ENCODE results near the gene NUDT5. TPM values are rescaled to one million over a fixed set of nuclear protein-coding genes. Genes with fewer than 3 reads are reported as not detected.
A peak's percentile ranks its signal among the peaks of the same experiment; 100 is the strongest.

NUDT5 gene
- total RNA-seq (2021; fragmentation: NEBNext Ultra II Directional; extraction: Animal tissue kit (Norgen Biotek cat#: 25700)) (127 and 134 TPM in 2 replicates), polyA plus RNA-seq (2011; rRNA removed) (84.0 and 130 TPM in 2 replicates), polyA minus RNA-seq (2011; rRNA and poly(A)+ RNA removed) (63.8 and 80.4 TPM in 2 replicates)
- polyA plus RNA-seq (2011; cell fraction: cytosol; rRNA removed) = 126 TPM
- 51.3 TPM for polyA plus RNA-seq (2011; cell fraction: nucleus; rRNA removed)
- 140 to 153 TPM (median 147 TPM) in 4 replicates for polyA plus RNA-seq (2012, experiment 1 of 2)
- polyA plus RNA-seq (2012, experiment 2 of 2) = 33.2 TPM
- 80.6 TPM for polyA plus RNA-seq (2013, experiment 1 of 2)
- 81.6 TPM for polyA plus RNA-seq (2013, experiment 2 of 2)
- polyA minus RNA-seq (2011; cell fraction: cytosol; rRNA and poly(A)+ RNA removed) = 47.6 TPM
- polyA minus RNA-seq (2011; cell fraction: nucleus; rRNA and poly(A)+ RNA removed) = 45.7 TPM
- long read RNA-seq, experiment 1, partial matches to known transcripts = 23 of 167 reads
- long read RNA-seq, experiment 1, other reads (novel, unspliced or antisense) = 144 of 167 reads
- long read RNA-seq, experiment 2, partial matches to known transcripts = 4 of 37 reads
- long read RNA-seq, experiment 2, other reads (novel, unspliced or antisense) = 32 of 37 reads

GRCh38 chr10:12195603-12196506, at the start of gene NUDT5, which contains the start of gene CDC123:
Gene NUDT5, minus strand, starts transcription at chr10:12195891. Its CDS starts 9,600 bp downstream, at chr10:12186291.
Gene CDC123, plus strand, starts transcription at chr10:12196188. Its CDS starts 58 bp downstream, at chr10:12196246.
- FAIRE-seq (no peak), DNase-seq (ENCODE audit: low read depth in 1 of 2, low spot score in 2 of 2) (peak; percentile 56 to 86)
- Histone ChIP-seq H3K4me1 (replicated peaks in 1 of 4; ENCODE audit: control insufficient read depth in 3 of 4, insufficient read depth in 4 of 4, low read length in 3 of 4) (peaks cover 0 to 1% (median 0%) of the 10 kb centered on the region in 4 experiments; a peak in 2 of 7 replicates), H3K4ac (replicated peaks; ENCODE audit: insufficient read length, low read depth, low read length) (no peak within 1 kb of the TSS), H3K36me3 (ENCODE audit: control insufficient read depth in 2 of 4, insufficient read depth in 4 of 4, low read length in 3 of 4) (peaks cover 2 to 17% (median 7%) of the 10 kb centered on the region in 4 experiments; a peak in 5 of 8 replicates), H4K91ac (replicated peaks; ENCODE audit: insufficient read length, low read length) (peak within 1 kb of the TSS; percentile 66), H2BK120ac (replicated peaks; ENCODE audit: low read depth, low read length) (no peak within 1 kb of the TSS), H3K79me1 (ENCODE audit: low read depth, low read length) (no peaks in the 10 kb centered on the region), H3K27me3 (replicated peaks in 1 of 4; ENCODE audit: control insufficient read depth in 3 of 4, extremely low read depth in 1 of 4, insufficient read depth in 3 of 4, low read length in 3 of 4) (no peaks in the 10 kb centered on the region), H3K14ac (ENCODE audit: insufficient read length) (no peak within 1 kb of the TSS), H2BK12ac (ENCODE audit: low read depth, low read length) (peak within 1 kb of the TSS; percentile 82; the same call in 1 of the 2 replicates), H2BK20ac (ENCODE audit: low read length) (no peak within 1 kb of the TSS), H3K56ac (replicated peaks; ENCODE audit: insufficient read length, low read depth, low read length) (peak within 1 kb of the TSS; percentile 62), H3K9me3 (ENCODE audit: insufficient read depth in 2 of 2, low read depth in 1 of 2, low read length in 1 of 2) (no peaks in the 10 kb centered on the region), H3K18ac (ENCODE audit: extremely low read depth, low read length) (peak within 1 kb of the TSS; percentile 99), H2AK5ac (ENCODE audit: low read depth, low read length) (no peak within 1 kb of the TSS), H2AFZ (ENCODE audit: low read length) (peak within 1 kb of the TSS; percentile 100), H4K20me1 (replicated peaks in 1 of 2; ENCODE audit: control insufficient read depth in 1 of 2, insufficient read depth in 2 of 2, low read length in 2 of 2) (peaks cover 0 to 4% of the 10 kb centered on the region in 2 experiments), H3K79me2 (ENCODE audit: control insufficient read depth in 1 of 2, insufficient read depth in 2 of 2, low read length in 2 of 2) (peaks cover 9 to 91% of the 10 kb centered on the region in 2 experiments; a peak in 3 of 4 replicates), H3K23ac (ENCODE audit: insufficient read length) (no peak within 1 kb of the TSS), H3K27ac (ENCODE audit: low read depth, low read length) (peak within 1 kb of the TSS; percentile 90), H3K23me2 (ENCODE audit: low read depth, low read length) (no peaks in the 10 kb centered on the region; the same call in 1 of the 2 replicates), H3K9ac (replicated peaks in 1 of 4; ENCODE audit: extremely low read depth in 1 of 4, low read depth in 3 of 4, low read length in 3 of 4) (peak within 1 kb of the TSS; percentile 83 to 97 (median 88)), H2BK5ac (ENCODE audit: low read depth, low read length) (peak within 1 kb of the TSS; percentile 85), H3K4me3 (ENCODE audit: extremely low read depth in 1 of 4, insufficient read depth in 2 of 4, low read depth in 3 of 4, low read length in 4 of 4) (peak within 1 kb of the TSS; percentile 77 to 96 (median 86)), H2BK15ac (ENCODE audit: low read length) (no peak within 1 kb of the TSS), H4K5ac (ENCODE audit: insufficient read length, low read depth, low read length) (peak within 1 kb of the TSS; percentile 85), H3K4me2 (ENCODE audit: insufficient read depth in 1 of 2, low read depth in 2 of 2, low read length in 2 of 2) (peak within 1 kb of the TSS; percentile 57 to 81), H4K8ac (ENCODE audit: extremely low read depth, insufficient read depth, low read length) (peak within 1 kb of the TSS; percentile 86; the same call in 1 of the 2 replicates)
- ChIA-PET CTCF (ENCODE audit: partially characterized antibody) (interaction anchor here (0.6 to 1.6 kb wide), 4 partner anchors 15 to 724 kb away, joined by 3 to 5 read pairs (median 3); no protein-coding TSS in a partner anchor), POLR2A (ENCODE audit: partially characterized antibody) (interaction anchor here (0.6 to 2.3 kb wide), 17 partner anchors 9 to 995 kb away, joined by 3 to 28 read pairs (median 4); partner anchors contain the start of gene UPF2)
- 1% methylated on average over 61 of the region's 62 CpGs; no CpG with 5 or more reads in 1 of the 2 experiments for WGBS, 2 experiments (ENCODE audit: extremely low coverage in 1 of 2, insufficient coverage in 1 of 2, insufficient read length in 1 of 2, insufficient replicate concordance in 2 of 2, low coverage in 1 of 2, low lambda C conversion rate in 2 of 2, missing lambda C conversion rate in 1 of 2)
- TF ChIP-seq HDAC6 (IDR thresholded peaks at IDR 0.05; ENCODE audit: low read depth, low read length) = no peak
- TF ChIP-seq CBX5 (IDR thresholded peaks at IDR 0.05; ENCODE audit: low read depth, low read length) = no peak
- TF ChIP-seq E2F6 (IDR thresholded peaks at IDR 0.05) = peak; percentile 98
- TF ChIP-seq BACH1 (IDR thresholded peaks at IDR 0.05; ENCODE audit: low read length) = no peak
- no peak for TF ChIP-seq SUZ12 (IDR thresholded peaks at IDR 0.05; ENCODE audit: low read length)
- TF ChIP-seq RFX5 (IDR thresholded peaks at IDR 0.05; ENCODE audit: borderline replicate concordance, low read depth, low read length) = 0 out of 2 replicates have a peak, but pooled peaks have one; percentile 20
- no peak for TF ChIP-seq SP2 (IDR thresholded peaks at IDR 0.05; ENCODE audit: low read length)

Data from H1 (cell line).